Measurements from ENCODE around the gene HERC3.

GRCh38 chr4:88628746-88629145 is 36.5 kb downstream of the HERC3 start:
- TF ChIP-seq, protein P1, sequence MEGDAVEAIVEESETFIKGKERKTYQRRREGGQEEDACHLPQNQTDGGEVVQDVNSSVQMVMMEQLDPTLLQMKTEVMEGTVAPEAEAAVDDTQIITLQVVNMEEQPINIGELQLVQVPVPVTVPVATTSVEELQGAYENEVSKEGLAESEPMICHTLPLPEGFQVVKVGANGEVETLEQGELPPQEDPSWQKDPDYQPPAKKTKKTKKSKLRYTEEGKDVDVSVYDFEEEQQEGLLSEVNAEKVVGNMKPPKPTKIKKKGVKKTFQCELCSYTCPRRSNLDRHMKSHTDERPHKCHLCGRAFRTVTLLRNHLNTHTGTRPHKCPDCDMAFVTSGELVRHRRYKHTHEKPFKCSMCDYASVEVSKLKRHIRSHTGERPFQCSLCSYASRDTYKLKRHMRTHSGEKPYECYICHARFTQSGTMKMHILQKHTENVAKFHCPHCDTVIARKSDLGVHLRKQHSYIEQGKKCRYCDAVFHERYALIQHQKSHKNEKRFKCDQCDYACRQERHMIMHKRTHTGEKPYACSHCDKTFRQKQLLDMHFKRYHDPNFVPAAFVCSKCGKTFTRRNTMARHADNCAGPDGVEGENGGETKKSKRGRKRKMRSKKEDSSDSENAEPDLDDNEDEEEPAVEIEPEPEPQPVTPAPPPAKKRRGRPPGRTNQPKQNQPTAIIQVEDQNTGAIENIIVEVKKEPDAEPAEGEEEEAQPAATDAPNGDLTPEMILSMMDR (IDR thresholded peaks at IDR 0.05): no peak
- TF ChIP-seq POLR2A (IDR thresholded peaks at IDR 0.05): no peak

Measured in testis (tissue), 2 donors.